Embryonic facial prominence (tissue), 1 donor: ENCODE data around the gene DTX3L.

Source experiments
- DNase-seq: peaks from one replicate; pipeline ENCODE4 v3.0.0-alpha.2; 2016; ENCODE audit errors: extremely low spot score

Gene DTX3L

GRCh38 chr3:122606330-122606729 lies 42.2 kb downstream of the DTX3L start:
- no peak for DNase-seq

GRCh38 chr3:122608916-122609315 lies 44.8 kb downstream of the DTX3L start:
- no peak for DNase-seq

- DNase-seq, result no peak
These were observed 45.8 kb downstream of the DTX3L start for GRCh38 chr3:122609798-122610559.

GRCh38 chr3:122612696-122613095 lies 48.6 kb downstream of the DTX3L start:
- DNase-seq, result no peak

- DNase-seq, result no peak
These were observed 51.2 kb downstream of the DTX3L start for GRCh38 chr3:122615303-122615702.

GRCh38 chr3:122618614-122619013 lies 54.5 kb downstream of the DTX3L start:
- no peak for DNase-seq

- no peak for DNase-seq
These were observed 54.9 kb downstream of the DTX3L start for GRCh38 chr3:122619040-122619439.

- no peak for DNase-seq
These were observed 56.3 kb downstream of the DTX3L start for GRCh38 chr3:122620399-122620798.

- DNase-seq, result no peak
These were observed 57.0 kb downstream of the DTX3L start for GRCh38 chr3:122621112-122621511.

- DNase-seq, result no peak
These were observed 59.1 kb downstream of the DTX3L start for GRCh38 chr3:122623031-122623829.
